Cardiac muscle cell (in vitro differentiated cells and primary cell): ENCODE data around the gene PLA2R1. TPM values are rescaled to one million over a fixed set of nuclear protein-coding genes. Genes with fewer than 3 reads are reported as not detected.

Source experiments
- DNase-seq, 2 donors: peaks; one replicate each; pipeline versions ENCODE4 v3.0.0 to v3.0.0-alpha.2; 2010 to 2017; ENCODE audit warnings: low read depth in 1 of 2, low spot score in 1 of 2
- H3K27ac ChIP-seq: fragments of 200-600 bp; sonication (generic); 2 replicates; pipeline ENCODE4 v1.5.1; 2016
- H3K27me3 ChIP-seq: fragments of 200-600 bp; sonication (generic); 2 replicates; pipeline ENCODE4 v1.6.0; 2016; ENCODE audit warnings: control low read depth
- H3K36me3 ChIP-seq: fragments of 200-600 bp; sonication (generic); 2 replicates; pipeline ENCODE4 v1.5.1; 2016; ENCODE audit warnings: control low read depth
- H3K4me1 ChIP-seq: fragments of 200-600 bp; sonication (generic); 2 replicates; pipeline ENCODE4 v1.8.1; 2017; ENCODE audit warnings: low read depth, mild to moderate bottlenecking, mixed run types
- H3K4me3 ChIP-seq: fragments of 200-600 bp; sonication (generic); 2 replicates; pipeline ENCODE4 v1.5.1; 2016; ENCODE audit warnings: mild to moderate bottlenecking
- H3K9me3 ChIP-seq: fragments of 200-600 bp; sonication (generic); 2 replicates; pipeline ENCODE4 v1.5.1; 2017; ENCODE audit warnings: low read depth, mild to moderate bottlenecking, control low read depth
- CTCF ChIP-seq: IDR thresholded peaks from 2 replicates; pipeline ENCODE4 v1.5.1; 2012; ENCODE audit warnings: low read depth, mild to moderate bottlenecking, low read length
- polyA plus RNA-seq: library from polyadenylated mRNA; unstranded; fragments of >200 nt; fragmentation: Nextera tagmentation; extraction: Ambion mirVana; gene quantifications from 2 replicates; pipeline ENCODE4 v1.2.1, GENCODE V29; 2016
- total RNA-seq: library from RNA; depleted of rRNA; stranded (reverse); fragments of >200 nt; gene quantifications from 2 replicates; pipeline ENCODE4 v1.2.3, GENCODE V29; 2016

PLA2R1 gene
- total and polyA plus RNA-seq, 2 experiments from 2014 or later = 0.09 TPM; not detected in 1

GRCh38 chr2:159933040-159933726 is 129.2 kb downstream of the PLA2R1 start:
- no peak overlapping the region for H3K27ac ChIP-seq
- TF ChIP-seq CTCF = no peak
- no peaks in the 10 kb centered on the region for H3K9me3 ChIP-seq
- H3K27me3 ChIP-seq = no peaks in the 10 kb centered on the region
- no peak for DNase-seq
- no peaks in the 10 kb centered on the region for H3K4me1 ChIP-seq
- no peaks in the 10 kb centered on the region for H3K36me3 ChIP-seq
- H3K4me3 ChIP-seq = no peak overlapping the region

GRCh38 chr2:159926695-159927094 is 135.7 kb downstream of the PLA2R1 start:
- Histone ChIP-seq H3K27me3 (no peaks in the 10 kb centered on the region), H3K4me1 (no peaks in the 10 kb centered on the region), H3K36me3 (no peaks in the 10 kb centered on the region), H3K9me3 (no peaks in the 10 kb centered on the region), H3K27ac (no peak overlapping the region), H3K4me3 (no peak overlapping the region)
- no peak for DNase-seq
- no peak for TF ChIP-seq CTCF

GRCh38 chr2:159925975-159926374 is 136.4 kb downstream of the PLA2R1 start:
- no peaks in the 10 kb centered on the region for H3K4me1 ChIP-seq
- H3K4me3 ChIP-seq = no peak overlapping the region
- no peaks in the 10 kb centered on the region for H3K9me3 ChIP-seq
- H3K36me3 ChIP-seq = no peaks in the 10 kb centered on the region
- no peak overlapping the region for H3K27ac ChIP-seq
- no peak for DNase-seq
- TF ChIP-seq CTCF = no peak
- no peaks in the 10 kb centered on the region for H3K27me3 ChIP-seq

DNA sequence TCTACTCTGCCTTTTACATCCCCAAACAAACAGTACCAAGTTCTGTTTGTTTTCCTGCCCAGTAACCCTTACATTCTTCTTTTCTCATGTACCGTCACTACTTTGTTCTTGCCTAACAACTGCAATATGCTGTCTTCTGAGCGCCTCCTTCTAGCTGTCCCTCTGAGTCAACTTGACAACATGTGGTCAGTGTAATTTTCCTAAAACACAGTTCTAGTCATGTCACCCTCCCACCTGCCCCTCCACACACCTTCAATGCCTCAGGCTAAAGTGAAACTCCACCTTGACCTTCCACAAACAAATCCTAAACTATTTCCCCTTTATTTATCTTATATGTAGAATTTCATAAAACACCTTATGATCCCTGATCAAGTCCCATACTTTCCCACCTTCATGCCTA is 139.9 kb downstream of the PLA2R1 start:
- H3K4me3 ChIP-seq = no peak overlapping the region
- DNase-seq = no peak
- no peaks in the 10 kb centered on the region for H3K4me1 ChIP-seq
- H3K9me3 ChIP-seq = no peaks in the 10 kb centered on the region
- H3K27me3 ChIP-seq = no peaks in the 10 kb centered on the region
- no peak overlapping the region for H3K27ac ChIP-seq
- H3K36me3 ChIP-seq = no peaks in the 10 kb centered on the region
- no peak for TF ChIP-seq CTCF

DNA sequence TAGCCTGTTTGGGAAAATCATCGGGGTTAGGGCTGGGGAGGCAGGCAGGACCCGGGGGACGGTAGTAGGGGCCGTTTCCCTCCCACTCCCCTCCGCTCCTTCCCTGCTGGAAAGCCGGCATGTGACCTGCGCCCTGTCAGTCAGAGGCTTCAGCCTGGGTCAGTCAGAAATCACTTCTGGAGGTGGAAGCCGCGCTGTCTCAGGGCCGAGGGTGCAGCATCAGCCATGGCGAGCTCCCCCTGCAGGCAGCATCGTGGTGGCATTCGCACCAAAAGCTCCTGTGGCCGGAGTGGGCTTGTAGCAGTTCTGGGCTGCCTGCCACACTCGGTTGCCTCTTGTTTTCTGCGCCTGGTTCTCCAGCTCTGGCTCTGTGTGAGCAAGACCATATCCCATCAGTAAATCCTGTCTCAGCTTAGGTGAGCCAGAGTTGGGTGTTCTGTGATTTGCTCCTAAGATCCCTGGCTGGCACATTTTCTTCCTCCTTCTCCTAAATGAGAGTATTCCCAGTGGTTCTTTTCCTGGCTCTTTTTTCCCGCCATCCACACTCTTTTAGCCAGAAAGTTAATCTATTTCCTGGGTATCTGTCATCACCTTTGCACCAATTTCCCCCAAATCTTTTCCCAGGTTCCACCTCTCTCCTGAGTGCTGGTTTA is 140.5 kb downstream of the PLA2R1 start:
- TF ChIP-seq CTCF = peak; percentile 91
- no peaks in the 10 kb centered on the region for H3K9me3 ChIP-seq
- no peaks in the 10 kb centered on the region for H3K27me3 ChIP-seq
- H3K27ac ChIP-seq = no peak overlapping the region
- DNase-seq = peak; percentile 81 to 84
- H3K36me3 ChIP-seq = no peaks in the 10 kb centered on the region
- H3K4me3 ChIP-seq = no peak overlapping the region
- H3K4me1 ChIP-seq = no peaks in the 10 kb centered on the region
